Measurements from ENCODE around the gene IQGAP1. TPM values are rescaled to one million over a fixed set of nuclear protein-coding genes. Genes with fewer than 3 reads are reported as not detected.

Gene IQGAP1
- total and polyA plus RNA-seq, 2 of the 4 experiments (the other 2 are of a cell fraction) = 87.5 to 207 TPM

DNA sequence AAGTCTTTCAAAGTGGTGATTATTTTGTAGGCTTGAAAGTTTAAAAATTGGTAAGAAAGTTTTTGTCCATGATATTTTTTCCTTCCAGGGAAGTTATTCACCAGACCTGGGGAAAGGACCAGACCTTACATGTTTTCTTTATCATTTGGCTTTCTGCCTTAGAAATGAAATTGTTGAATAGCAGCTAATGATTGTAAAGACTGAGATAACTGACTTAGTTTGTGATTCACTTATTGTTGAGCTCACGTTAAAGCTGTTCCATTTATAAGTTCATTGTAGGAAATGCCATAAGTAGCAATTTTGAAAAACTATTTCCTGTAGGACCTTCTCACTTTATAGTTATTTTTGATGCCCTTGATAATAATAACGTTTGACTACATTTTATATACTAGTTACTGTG, 51.9 kb downstream of the IQGAP1 start:
- H4K8ac ChIP-seq (ENCODE audit: low read depth in 2 of 2, low read length in 2 of 2) = no peak overlapping the region
- no peak overlapping the region for H2BK20ac ChIP-seq (ENCODE audit: low read depth, low read length)
- H2BK120ac ChIP-seq (ENCODE audit: low read depth, low read length) = no peak overlapping the region
- H4K20me1 ChIP-seq (ENCODE audit: insufficient read depth, low read length) = no peaks in the 10 kb centered on the region
- no peak overlapping the region for H4K5ac ChIP-seq (ENCODE audit: low read depth, low read length)
- H3K56ac ChIP-seq (ENCODE audit: extremely low read depth, insufficient read depth, low read length) = no peak overlapping the region
- H3K14ac ChIP-seq (replicated peaks; ENCODE audit: low read depth, low read length) = no peak overlapping the region
- peaks cover 26 to 40% of the 10 kb centered on the region in 2 experiments; a peak in 3 of 4 replicates for H3K79me1 ChIP-seq (ENCODE audit: low read depth in 1 of 2, low read length in 2 of 2)
- no peak overlapping the region for H3K4ac ChIP-seq (ENCODE audit: low read depth, low read length)
- CTCF ChIA-PET = no interaction called here
- POLR2A ChIA-PET (ENCODE audit: unreplicated experiment) = interaction anchor here (0.7 kb wide), 1 partner anchor 474 kb away, joined by 3 read pairs; no protein-coding TSS in a partner anchor
- no peak overlapping the region for H2AFZ ChIP-seq (replicated peaks; ENCODE audit: low read length, poor library complexity)
- H3K18ac ChIP-seq (ENCODE audit: low read depth, low read length) = no peak overlapping the region
- H2AK9ac ChIP-seq (replicated peaks; ENCODE audit: low read depth, low read length, poor library complexity) = no peak overlapping the region
- peaks cover 29% of the 10 kb centered on the region for H3K36me3 ChIP-seq (ENCODE audit: control insufficient read depth, insufficient read depth, low read length)
- no peak for DNase-seq
- no peaks in the 10 kb centered on the region; the same call in 1 of the 2 replicates for H3K4me1 ChIP-seq (ENCODE audit: control insufficient read depth, insufficient read depth, low read length)
- intact Hi-C loops (cut with micrococcal nuclease) = loop anchor here (5.0 kb wide), 1 partner anchor 42 kb away; no protein-coding TSS in a partner anchor
- H2BK5ac ChIP-seq (ENCODE audit: low read depth, low read length, poor library complexity, severe bottlenecking) = no peak overlapping the region
- no peak overlapping the region for H3K23ac ChIP-seq (ENCODE audit: low read depth, low read length)
- no peak for ATAC-seq (ENCODE audit: low read depth)
- no peaks in the 10 kb centered on the region for H3K9me1 ChIP-seq (ENCODE audit: insufficient read depth, low read length)
- no peak overlapping the region for H2AK5ac ChIP-seq (ENCODE audit: low read depth, low read length)
- dilution Hi-C loops (cut with HindIII; ENCODE audit: low sequenced_read_pairs, unreplicated experiment) = no loop called here
- H2BK15ac ChIP-seq (ENCODE audit: low read depth, low read length) = no peak overlapping the region
- no peak overlapping the region for H3K4me2 ChIP-seq (ENCODE audit: low read depth, low read length)
- H3K9ac ChIP-seq (ENCODE audit: low read depth, low read length) = no peak overlapping the region
- BruUV-seq (replicated peaks) = no TSS peak
- H3K4me3 ChIP-seq (ENCODE audit: insufficient read depth, low read depth, low read length) = no peak overlapping the region
- no peak overlapping the region for H4K91ac ChIP-seq (ENCODE audit: insufficient read depth, low read depth, low read length)
- no peaks in the 10 kb centered on the region for H3K9me3 ChIP-seq (ENCODE audit: control insufficient read depth, insufficient read depth, low read length)
- in situ Hi-C loops (cut with MboI; ENCODE audit: low sequenced_read_pairs) = no loop called here
- no peaks in the 10 kb centered on the region for H3K27me3 ChIP-seq (ENCODE audit: control insufficient read depth, insufficient read depth, low read length)
- no peak overlapping the region for H3K27ac ChIP-seq (ENCODE audit: insufficient read depth, low read length)
- no peak for TF ChIP-seq MAZ (IDR thresholded peaks at IDR 0.05; ENCODE audit: borderline replicate concordance, low read depth, low read length)
- no peak for TF ChIP-seq CHD1 (IDR thresholded peaks at IDR 0.05; ENCODE audit: low read depth, low read length)
- no peak for TF ChIP-seq CEBPB (IDR thresholded peaks at IDR 0.05; ENCODE audit: low read depth, low read length)
- TF ChIP-seq POLR2A (IDR thresholded peaks at IDR 0.05; ENCODE audit: low read depth, low read length) = no peak
- no peak for TF ChIP-seq NFE2L2 (IDR thresholded peaks at IDR 0.05; ENCODE audit: low read depth, low read length)
- TF ChIP-seq MAFK (IDR thresholded peaks at IDR 0.05; ENCODE audit: low read depth, low read length) = no peak
- WGBS, 2 experiments (ENCODE audit: extremely low coverage in 2 of 2, insufficient read length in 1 of 2) = no CpG with 5 or more reads among the region's 2 CpGs
